ENCODE results near the gene NAV2.

Gene NAV2

GRCh38 chr11:19881177-19881576, 168.5 kb downstream of the NAV2 start:
- no peak for TF ChIP-seq CTCF (IDR thresholded peaks at IDR 0.05; ENCODE audit: control extremely low read depth, extremely low read depth, low read depth, missing control alignments)
- DNase-seq (ENCODE audit: extremely low spot score), result no peak
- CTCF ChIA-PET, result no interaction called here
- POLR2A ChIA-PET, result no interaction called here

GRCh38 chr11:19882356-19882755, 169.7 kb downstream of the NAV2 start:
- ChIA-PET POLR2A (no interaction called here), CTCF (no interaction called here)
- DNase-seq (ENCODE audit: extremely low spot score), result no peak
- TF ChIP-seq CTCF (IDR thresholded peaks at IDR 0.05; ENCODE audit: control extremely low read depth, extremely low read depth, low read depth, missing control alignments), result no peak

GRCh38 chr11:19886498-19886897, 173.9 kb downstream of the NAV2 start:
- TF ChIP-seq CTCF (IDR thresholded peaks at IDR 0.05; ENCODE audit: control extremely low read depth, extremely low read depth, low read depth, missing control alignments), result no peak
- CTCF ChIA-PET, result interaction anchor here (1.2 kb wide), 1 partner anchor 10 kb away, joined by 3 read pairs; no protein-coding TSS in a partner anchor
- POLR2A ChIA-PET, result no interaction called here
- no peak for DNase-seq (ENCODE audit: extremely low spot score)

GRCh38 chr11:19887842-19888241, 175.2 kb downstream of the NAV2 start:
- TF ChIP-seq CTCF (IDR thresholded peaks at IDR 0.05; ENCODE audit: control extremely low read depth, extremely low read depth, low read depth, missing control alignments), result no peak
- POLR2A ChIA-PET, result interaction anchor here (0.7 kb wide), 1 partner anchor 167 kb away, joined by 3 read pairs; no protein-coding TSS in a partner anchor
- no peak for DNase-seq (ENCODE audit: extremely low spot score)
- CTCF ChIA-PET, result interaction anchor here (0.9 to 2.5 kb wide), 4 partner anchors 10 to 334 kb away, joined by 3 to 12 read pairs (median 4); no protein-coding TSS in a partner anchor

GRCh38 chr11:19889531-19889930, 176.9 kb downstream of the NAV2 start:
- no peak for DNase-seq (ENCODE audit: extremely low spot score)
- POLR2A ChIA-PET, result no interaction called here
- TF ChIP-seq CTCF (IDR thresholded peaks at IDR 0.05; ENCODE audit: control extremely low read depth, extremely low read depth, low read depth, missing control alignments), result no peak
- CTCF ChIA-PET, result interaction anchor here (0.8 to 2.5 kb wide), 2 partner anchors 14 to 630 kb away, joined by 3 to 12 read pairs; no protein-coding TSS in a partner anchor

- POLR2A ChIA-PET, result no interaction called here
- TF ChIP-seq CTCF (IDR thresholded peaks at IDR 0.05; ENCODE audit: control extremely low read depth, extremely low read depth, low read depth, missing control alignments), result no peak
- CTCF ChIA-PET, result no interaction called here
- no peak for DNase-seq (ENCODE audit: extremely low spot score)
Observed at GRCh38 chr11:19890308-19890707, 177.7 kb downstream of the NAV2 start.

GRCh38 chr11:19891022-19891421, 178.4 kb downstream of the NAV2 start:
- DNase-seq (ENCODE audit: extremely low spot score), result no peak
- no peak for TF ChIP-seq CTCF (IDR thresholded peaks at IDR 0.05; ENCODE audit: control extremely low read depth, extremely low read depth, low read depth, missing control alignments)
- ChIA-PET CTCF (interaction anchor here (1.4 kb wide), 1 partner anchor 12 kb away, joined by 3 read pairs; no protein-coding TSS in a partner anchor), POLR2A (no interaction called here)

All from GM10248 (cell line).